ENCODE results near the gene THSD7B. TPM values are rescaled to one million over a fixed set of nuclear protein-coding genes. Genes with fewer than 3 reads are reported as not detected.

The THSD7B gene
- total and polyA plus RNA-seq, 3 donors from 2014 or later = 0.87 to 2.1 (median 1.1) TPM

DNA sequence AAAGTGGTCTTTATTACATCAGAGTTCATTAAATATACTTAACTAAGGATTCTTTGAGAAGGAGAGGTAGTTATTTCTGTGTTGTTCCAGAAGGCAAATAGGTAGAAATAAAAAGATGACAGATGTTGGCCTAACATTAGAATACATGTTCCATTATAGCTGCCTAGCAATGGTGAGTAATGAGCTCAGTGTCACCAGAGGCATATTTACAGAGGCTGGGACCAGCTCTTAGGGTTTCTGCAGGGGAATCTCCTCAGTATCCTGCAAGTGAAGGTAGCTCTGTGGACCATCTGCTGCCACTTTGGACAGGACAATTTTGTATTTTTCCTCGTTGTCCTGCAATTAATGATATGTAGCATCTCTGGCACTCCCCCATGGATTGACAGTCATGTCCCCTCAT, 416.0 kb downstream of the THSD7B start:
- WGBS, 2 donors = 91% methylated on average over 1 of the region's 1 CpG
- intact Hi-C loops (cut with DNase I; ENCODE audit: low total_unique reads) = no loop called here

DNA sequence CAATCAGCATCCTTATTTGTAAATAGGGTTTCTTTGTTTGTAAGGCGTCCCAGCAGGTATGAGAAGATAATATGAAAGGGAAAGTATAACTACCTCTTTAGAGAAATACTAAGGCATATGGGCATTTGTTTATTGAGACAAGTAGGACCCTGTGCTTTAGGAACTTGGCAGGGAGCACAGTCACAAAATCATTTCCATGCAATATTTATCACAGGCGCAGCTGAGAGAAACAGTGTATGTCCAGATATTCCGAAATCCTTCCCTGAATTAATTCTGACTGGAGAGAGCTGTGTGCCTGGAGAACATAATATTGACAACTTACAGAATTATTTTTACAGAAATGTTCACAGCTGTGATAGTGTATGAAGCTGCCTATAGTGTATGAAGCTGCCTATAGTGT, 416.7 kb downstream of the THSD7B start:
- no peak overlapping the region for H3K27ac ChIP-seq
- H3K36me3 ChIP-seq (ENCODE audit: low read depth, missing control alignments) = no peaks in the 10 kb centered on the region
- no peaks in the 10 kb centered on the region for H3K9me3 ChIP-seq
- WGBS, 2 donors = 63 to 72% methylated on average over 3 of the region's 3 CpGs
- no peaks in the 10 kb centered on the region for H3K27me3 ChIP-seq
- intact Hi-C loops (cut with DNase I; ENCODE audit: low total_unique reads) = no loop called here
- DNase-seq = no peak
- TF ChIP-seq, protein P1, sequence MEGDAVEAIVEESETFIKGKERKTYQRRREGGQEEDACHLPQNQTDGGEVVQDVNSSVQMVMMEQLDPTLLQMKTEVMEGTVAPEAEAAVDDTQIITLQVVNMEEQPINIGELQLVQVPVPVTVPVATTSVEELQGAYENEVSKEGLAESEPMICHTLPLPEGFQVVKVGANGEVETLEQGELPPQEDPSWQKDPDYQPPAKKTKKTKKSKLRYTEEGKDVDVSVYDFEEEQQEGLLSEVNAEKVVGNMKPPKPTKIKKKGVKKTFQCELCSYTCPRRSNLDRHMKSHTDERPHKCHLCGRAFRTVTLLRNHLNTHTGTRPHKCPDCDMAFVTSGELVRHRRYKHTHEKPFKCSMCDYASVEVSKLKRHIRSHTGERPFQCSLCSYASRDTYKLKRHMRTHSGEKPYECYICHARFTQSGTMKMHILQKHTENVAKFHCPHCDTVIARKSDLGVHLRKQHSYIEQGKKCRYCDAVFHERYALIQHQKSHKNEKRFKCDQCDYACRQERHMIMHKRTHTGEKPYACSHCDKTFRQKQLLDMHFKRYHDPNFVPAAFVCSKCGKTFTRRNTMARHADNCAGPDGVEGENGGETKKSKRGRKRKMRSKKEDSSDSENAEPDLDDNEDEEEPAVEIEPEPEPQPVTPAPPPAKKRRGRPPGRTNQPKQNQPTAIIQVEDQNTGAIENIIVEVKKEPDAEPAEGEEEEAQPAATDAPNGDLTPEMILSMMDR (IDR thresholded peaks at IDR 0.05) = no peak
- no peak for TF ChIP-seq POLR2A (IDR thresholded peaks at IDR 0.05)
- H3K4me3 ChIP-seq = no peak overlapping the region
- no peaks in the 10 kb centered on the region for H3K4me1 ChIP-seq

More for the DNA sequence above, 416.0 kb downstream of the THSD7B start:
- no peaks in the 10 kb centered on the region for H3K9me3 ChIP-seq
- H3K4me1 ChIP-seq = no peaks in the 10 kb centered on the region
- no peaks in the 10 kb centered on the region for H3K27me3 ChIP-seq
- H3K27ac ChIP-seq = no peak overlapping the region
- TF ChIP-seq, protein P1 (IDR thresholded peaks at IDR 0.05) = no peak
- TF ChIP-seq POLR2A (IDR thresholded peaks at IDR 0.05) = no peak
- no peak overlapping the region for H3K4me3 ChIP-seq
- no peaks in the 10 kb centered on the region for H3K36me3 ChIP-seq (ENCODE audit: low read depth, missing control alignments)
- no peak for DNase-seq

DNA sequence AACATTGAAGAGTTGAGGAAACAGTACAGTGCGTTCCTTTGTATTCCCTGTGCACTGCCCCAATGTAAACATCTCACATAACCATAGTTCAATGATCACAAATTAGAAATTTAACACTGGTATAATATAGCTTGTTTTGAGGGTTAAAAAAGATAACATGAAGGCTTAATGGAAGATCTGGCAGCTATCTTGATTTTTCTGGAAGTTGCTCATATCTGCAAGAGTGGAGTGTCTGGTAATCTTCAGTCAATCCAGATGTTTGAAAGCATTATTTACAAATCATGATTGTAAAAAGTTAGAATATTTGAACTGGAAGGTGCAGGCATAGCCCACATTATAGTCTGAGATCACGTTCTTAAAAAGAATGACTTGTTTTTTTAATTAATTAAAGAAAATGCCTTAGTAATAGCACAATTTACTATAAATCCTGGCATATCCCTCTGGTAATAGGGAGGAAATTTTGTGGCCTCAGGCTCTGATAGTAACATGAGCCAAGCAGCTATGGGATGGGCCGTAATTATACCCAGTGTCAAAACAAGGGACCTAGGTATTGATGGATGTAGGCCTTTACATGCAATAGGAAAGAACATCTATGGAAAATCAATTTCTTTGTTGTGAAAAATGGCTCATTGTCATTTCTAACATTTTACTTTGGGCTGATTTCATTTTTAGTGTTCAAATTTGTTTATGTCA, 418.0 kb downstream of the THSD7B start:
- no peaks in the 10 kb centered on the region for H3K27me3 ChIP-seq
- WGBS, 2 donors = 88 to 94% methylated on average over 3 of the region's 3 CpGs
- intact Hi-C loops (cut with DNase I; ENCODE audit: low total_unique reads) = no loop called here
- no peak for DNase-seq
- no peak overlapping the region for H3K27ac ChIP-seq
- H3K4me1 ChIP-seq = no peaks in the 10 kb centered on the region
- H3K4me3 ChIP-seq = no peak overlapping the region
- TF ChIP-seq, protein P1 (IDR thresholded peaks at IDR 0.05) = no peak
- TF ChIP-seq POLR2A (IDR thresholded peaks at IDR 0.05) = no peak
- H3K36me3 ChIP-seq (ENCODE audit: low read depth, missing control alignments) = no peaks in the 10 kb centered on the region
- H3K9me3 ChIP-seq = no peaks in the 10 kb centered on the region

DNA sequence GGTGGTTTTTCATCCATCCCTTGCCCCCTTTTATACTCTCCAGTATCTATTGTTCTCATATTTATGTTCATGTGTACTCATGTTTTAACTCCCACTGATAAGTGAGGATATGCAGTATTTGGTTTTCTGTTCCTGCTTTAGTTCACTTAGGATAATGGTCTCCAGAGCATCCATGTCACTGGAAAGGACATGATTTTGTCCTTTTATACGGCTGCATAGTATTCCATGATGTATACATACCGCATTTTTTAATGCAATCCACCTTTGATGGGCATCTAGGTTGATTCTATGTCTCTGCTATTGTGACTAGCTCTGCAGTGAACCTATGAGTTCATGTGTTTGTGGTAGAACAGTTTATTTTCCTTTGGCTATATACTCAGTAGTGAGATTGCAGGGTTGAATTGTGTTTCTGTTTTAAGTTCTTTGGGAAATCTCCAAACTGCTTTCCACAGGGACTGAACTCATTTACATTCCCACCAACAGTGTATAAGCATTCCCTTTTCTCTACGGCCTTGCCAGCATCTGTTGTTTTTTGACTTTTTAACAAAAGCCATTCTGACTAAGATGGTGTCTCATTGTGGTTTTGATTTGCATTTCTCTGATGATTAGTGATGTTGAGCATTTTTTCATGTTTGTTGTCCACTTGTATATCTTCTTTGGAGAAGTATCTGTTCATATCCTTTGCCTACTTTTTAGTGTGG, 420.2 kb downstream of the THSD7B start:
- TF ChIP-seq, protein P1 (IDR thresholded peaks at IDR 0.05) = no peak
- TF ChIP-seq POLR2A (IDR thresholded peaks at IDR 0.05) = no peak
- Histone ChIP-seq H3K4me3 (no peak overlapping the region), H3K27ac (no peak overlapping the region), H3K36me3 (ENCODE audit: low read depth, missing control alignments) (no peaks in the 10 kb centered on the region), H3K4me1 (no peaks in the 10 kb centered on the region), H3K9me3 (no peaks in the 10 kb centered on the region), H3K27me3 (no peaks in the 10 kb centered on the region)
- no peak for DNase-seq
- intact Hi-C loops (cut with DNase I; ENCODE audit: low total_unique reads) = no loop called here
- 95 to 98% methylated on average over 3 of the region's 3 CpGs for WGBS, 2 donors
